SK-N-MC (cell line): ENCODE results near the gene VWA5A.

Source experiments
- EZH2 ChIP-seq: fragments of 200-600 bp; sonication (generic); IDR thresholded peaks from one replicate; pipeline ENCODE4 v1.6.1; 2017; ENCODE audit warnings: antibody characterized with exemption
- POLR2AphosphoS5 ChIP-seq: IDR thresholded peaks from 2 replicates; pipeline ENCODE4 v1.6.1; 2012; ENCODE audit warnings: mild to moderate bottlenecking, low read depth, low read length, borderline replicate concordance

DNA sequence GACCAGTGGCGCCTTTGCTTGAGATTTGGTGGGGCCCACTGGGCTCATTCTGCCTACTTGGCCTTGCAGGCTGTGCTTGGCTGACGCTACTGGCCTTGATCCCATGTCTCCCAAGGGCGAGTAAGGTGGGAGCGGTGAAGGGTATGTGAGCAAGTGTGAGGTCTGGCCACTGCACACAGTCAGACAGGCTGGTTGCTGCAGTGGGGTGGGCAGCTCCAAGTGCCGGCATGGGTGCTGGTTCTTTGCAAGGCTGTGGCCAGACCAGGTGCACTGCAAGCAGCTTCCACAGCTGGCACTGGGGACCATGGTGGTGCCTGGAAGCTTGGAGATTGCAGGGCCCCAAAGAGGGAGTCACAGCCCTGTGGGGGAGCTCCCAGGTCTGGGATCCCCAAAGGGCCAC, 40.7 kb upstream of the VWA5A start:
- TF ChIP-seq EZH2 (no peak), POLR2AphosphoS5 (no peak)
